HG02678 (cell line): ENCODE data around the gene TRIM6.
"Not testable (repeated sequence)": the region's sequence is repeated elsewhere in the genome, so short reads cannot be mapped to it uniquely, and the experiment has no call there.

Source experiments
- ATAC-seq: cut with Tn5 transposase; IDR thresholded peaks from one replicate; pipeline ENCODE4 v1.9.1; 2021; ENCODE audit warnings: mild to moderate bottlenecking, moderate library complexity; ENCODE audit not compliant: unreplicated experiment

Gene TRIM6, protein sequence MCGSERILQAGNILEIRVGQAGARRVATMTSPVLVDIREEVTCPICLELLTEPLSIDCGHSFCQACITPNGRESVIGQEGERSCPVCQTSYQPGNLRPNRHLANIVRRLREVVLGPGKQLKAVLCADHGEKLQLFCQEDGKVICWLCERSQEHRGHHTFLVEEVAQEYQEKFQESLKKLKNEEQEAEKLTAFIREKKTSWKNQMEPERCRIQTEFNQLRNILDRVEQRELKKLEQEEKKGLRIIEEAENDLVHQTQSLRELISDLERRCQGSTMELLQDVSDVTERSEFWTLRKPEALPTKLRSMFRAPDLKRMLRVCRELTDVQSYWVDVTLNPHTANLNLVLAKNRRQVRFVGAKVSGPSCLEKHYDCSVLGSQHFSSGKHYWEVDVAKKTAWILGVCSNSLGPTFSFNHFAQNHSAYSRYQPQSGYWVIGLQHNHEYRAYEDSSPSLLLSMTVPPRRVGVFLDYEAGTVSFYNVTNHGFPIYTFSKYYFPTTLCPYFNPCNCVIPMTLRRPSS

DNA sequence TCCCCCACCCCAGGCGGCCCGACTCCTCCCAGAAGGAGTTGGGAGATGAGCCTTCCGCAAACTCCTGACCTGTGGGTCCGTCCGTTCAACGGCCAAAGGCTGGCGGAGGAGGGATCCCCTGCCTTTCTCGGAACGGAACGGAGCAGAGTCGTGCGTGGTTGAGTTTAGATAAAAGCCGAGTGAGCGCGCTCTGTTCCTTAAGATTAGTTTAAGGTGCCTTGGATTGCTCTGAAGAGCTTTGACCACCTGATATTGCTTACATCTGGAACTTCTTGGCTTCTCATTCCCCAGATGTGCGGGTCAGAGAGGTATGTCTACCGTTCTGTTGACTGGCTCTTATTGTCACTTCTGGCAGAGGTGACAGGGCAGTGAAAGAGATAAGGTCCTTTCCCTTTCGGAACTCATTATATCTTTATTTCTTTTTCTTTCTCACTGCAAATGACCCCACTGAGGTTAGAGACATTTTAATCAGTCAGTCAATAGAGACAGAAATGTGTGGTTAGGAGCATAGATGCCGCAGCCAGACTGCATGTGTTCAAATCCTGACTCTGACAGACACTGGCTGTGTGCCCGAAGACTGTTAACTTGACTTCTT lies at the start of gene TRIM6:
TSS of gene TRIM6 (plus strand) at position 31 of the 595 bp plus-strand sequence. CDS start at position 292, 261 bp downstream.
- ATAC-seq = peak; percentile 48

DNA sequence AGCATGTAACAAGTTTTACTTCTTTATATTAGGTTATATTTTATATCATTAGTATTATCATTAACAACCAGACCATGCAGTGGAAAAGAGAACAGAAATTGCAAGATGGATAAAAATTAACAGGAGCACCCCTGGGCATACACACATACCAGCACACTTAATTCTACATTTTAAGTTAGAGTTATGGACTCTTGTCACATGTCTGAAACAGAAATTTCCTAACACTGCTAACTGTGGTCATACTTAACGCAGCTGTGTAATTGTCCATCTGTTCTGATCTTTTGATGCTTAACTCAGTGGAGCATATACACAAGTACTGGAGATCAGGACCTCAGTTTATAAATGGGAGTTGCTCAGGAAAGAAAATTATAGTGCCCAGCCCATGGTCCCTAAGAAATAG lies 48.5 kb upstream of the TRIM6 start:
- ATAC-seq = peak; percentile 87

DNA sequence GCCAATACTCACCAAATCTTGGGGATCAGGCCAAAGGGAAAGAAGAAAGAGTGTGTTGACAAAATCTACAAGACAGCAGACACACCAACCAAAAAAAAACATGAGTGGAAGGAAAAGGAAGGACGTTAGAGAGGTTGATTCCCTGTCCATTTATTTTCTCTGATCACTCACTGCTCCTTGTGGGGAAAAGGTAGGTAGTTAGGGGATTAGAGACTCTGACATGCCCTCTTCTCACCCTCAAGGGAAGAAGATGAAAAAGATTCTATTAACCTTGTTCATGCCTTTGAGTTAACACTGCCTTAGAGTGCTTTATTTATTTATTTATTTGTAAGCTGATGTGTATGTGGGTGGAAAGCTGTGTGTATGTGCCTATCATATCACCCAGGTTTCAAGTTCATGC lies 48.0 kb upstream of the TRIM6 start, which contains the start of gene OR52H1:
TSS of gene OR52H1 (minus strand) at position 101 of the 400 bp plus-strand sequence. CDS start 3,035 bp downstream, outside the sequence.
- ATAC-seq = no peak

DNA sequence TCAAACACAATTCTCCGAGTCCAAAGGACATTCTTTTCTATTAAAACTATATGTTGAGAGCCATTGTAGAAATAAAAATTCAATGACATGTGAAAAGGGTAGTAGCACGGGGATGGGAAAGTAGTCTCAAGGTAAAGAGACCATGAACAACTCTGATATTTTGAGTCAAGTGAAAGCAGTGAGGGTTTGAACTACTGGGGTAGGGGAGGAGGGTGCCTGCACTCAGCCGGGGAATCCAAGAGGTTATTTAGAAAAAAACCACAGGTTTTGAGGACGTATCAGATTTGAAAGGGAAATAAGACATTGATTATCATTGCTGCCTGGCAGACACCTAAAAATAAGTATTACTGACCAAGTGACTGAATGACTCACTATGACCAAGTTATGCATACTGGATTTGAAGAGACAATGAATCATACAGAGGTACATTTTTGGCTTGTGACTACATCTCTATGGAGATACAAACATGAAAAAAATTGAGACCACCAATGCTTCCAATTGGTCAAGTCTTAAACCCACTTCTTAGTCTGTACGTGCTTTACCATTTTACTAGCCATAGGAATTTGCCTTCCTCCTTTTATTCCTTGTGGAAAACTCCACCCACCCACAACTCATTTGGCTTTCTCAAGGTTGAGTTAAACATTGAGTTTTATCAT lies 45.9 kb upstream of the TRIM6 start:
- peak; percentile 55 for ATAC-seq

DNA sequence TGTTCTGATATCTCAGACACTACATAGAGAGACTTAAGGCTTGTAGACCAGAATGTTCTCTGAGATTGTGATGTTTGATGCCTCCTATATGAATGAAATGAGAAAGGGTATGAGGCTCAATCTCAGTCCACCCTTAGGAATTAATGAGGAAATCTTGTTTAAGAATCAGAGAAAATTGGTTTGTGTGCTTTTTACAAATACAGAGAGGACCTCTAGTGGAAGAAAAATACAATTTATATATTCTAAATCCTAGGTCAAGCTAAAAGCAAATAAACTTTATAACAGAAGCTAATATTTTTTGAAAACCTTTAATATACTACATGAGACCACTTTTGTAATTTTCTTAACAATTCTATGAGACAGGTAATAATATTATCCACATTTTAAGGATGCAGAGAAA lies 43.1 kb upstream of the TRIM6 start:
- no peak for ATAC-seq

DNA sequence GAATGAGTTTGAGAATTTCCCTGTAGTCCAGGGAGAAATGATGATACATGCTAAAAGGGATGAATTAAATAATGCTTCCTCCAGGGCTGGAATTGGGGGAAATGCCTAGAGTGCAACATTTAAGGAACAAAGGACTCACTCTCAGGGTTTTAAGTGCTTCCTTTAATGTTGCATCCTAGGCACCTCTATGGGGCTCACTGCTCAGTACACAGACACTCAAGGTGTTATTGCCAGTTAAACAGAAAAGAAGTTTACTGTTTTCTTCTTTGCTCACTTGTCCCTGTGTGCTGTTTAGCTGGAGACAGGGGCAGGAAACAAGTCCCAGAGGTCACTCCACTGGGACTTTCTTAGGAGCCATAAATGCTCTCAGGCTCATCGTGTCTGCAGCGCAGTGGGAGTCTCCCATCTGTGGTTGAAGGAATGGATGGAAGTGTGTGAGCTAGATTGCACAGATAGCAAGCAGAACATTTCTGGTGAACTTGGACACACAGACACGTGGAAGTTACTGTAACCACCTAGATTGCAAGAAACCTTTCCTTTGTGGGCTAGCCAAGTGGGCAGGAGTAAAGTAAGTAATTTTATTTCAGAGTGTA lies 39.7 kb upstream of the TRIM6 start:
- ATAC-seq = no peak

DNA sequence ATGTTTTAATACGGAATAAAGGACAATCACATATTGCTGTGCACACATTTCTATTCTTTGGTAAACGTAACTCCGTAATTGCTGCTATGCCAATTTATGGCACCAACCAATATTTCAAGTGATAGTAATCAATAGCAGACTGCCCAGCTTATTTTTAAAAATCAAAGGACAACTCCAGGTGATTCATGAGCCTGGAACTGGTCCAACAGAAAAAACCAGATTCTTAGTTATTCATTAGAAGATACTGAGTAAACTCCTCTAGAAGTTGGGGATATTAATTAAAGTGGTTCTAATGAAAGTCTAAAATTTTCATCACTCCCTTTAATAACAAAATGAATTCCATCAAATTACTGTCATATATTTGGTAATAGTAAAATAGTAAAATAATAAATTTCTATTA lies 38.7 kb upstream of the TRIM6 start:
- ATAC-seq = no peak

DNA sequence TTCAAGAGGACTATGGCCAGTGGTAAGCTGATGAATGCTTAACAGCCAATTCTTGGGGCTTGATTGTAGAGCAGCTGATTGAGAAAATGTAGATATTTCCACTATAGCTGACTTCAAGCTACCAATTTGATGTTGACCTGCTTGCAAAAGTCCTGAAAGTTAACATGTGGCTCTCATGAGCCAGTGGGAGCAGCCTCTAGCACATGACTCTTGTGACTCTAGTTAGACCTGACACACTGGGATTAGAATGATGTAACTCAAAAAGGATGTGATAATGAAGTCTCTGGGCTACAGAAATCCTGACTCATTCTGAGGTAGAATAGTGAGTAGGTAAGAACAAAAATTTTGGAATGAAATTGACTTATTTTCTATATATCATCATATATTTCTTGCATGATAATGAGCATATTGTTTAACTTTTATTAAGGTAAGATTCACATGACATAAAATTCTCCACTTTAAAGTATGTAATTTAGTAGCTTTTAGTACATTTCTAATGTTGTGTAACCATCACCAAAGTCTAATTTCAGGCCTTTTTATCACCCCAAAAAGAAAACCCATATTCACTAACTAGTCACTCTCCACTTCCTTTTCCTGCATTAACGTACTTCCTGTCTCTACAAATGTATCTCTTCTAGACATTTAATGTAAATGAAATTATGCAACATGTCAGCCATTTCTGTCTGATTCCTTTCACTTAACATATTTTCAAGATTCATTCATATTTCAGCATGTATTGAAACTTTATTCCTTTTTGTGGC lies 32.0 kb upstream of the TRIM6 start:
- ATAC-seq = no peak

DNA sequence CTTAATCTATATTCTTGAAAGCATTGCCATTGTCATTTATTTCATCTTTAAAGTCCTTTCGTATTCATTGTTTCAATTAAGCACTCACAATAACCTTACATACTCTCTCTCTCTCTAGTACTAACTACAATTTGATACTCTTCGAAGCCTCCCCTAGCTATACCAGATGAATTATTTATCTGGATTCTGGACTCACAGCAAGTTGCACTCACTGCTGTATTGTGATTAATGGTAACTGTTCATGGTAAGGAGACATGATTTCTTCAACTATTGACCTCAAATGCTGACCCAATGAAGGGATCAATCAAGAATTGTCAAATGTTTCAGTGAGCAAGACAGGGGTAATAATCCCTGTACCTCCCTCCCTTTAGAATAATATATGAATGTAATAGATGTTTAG lies 21.8 kb upstream of the TRIM6 start:
- ATAC-seq = no peak

DNA sequence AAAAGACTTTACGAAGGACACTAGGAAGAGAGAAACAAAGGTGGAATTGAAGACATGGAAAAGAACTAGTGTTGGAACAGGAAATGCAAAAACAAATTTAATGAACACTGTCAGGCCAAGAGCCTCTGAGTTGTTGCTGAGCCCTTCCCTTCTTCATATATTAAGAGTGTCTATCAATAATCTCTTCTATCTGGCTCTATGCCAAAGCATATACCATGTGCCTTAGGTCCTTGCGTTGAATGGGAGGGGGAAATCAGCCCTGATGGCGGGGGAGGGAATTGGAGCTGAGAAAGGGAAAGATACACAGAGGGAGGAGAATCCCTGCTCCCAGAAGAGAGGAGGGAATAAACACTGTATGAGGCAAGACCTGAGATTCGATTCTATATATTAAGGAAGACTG lies 21.3 kb upstream of the TRIM6 start:
- ATAC-seq = no peak

DNA sequence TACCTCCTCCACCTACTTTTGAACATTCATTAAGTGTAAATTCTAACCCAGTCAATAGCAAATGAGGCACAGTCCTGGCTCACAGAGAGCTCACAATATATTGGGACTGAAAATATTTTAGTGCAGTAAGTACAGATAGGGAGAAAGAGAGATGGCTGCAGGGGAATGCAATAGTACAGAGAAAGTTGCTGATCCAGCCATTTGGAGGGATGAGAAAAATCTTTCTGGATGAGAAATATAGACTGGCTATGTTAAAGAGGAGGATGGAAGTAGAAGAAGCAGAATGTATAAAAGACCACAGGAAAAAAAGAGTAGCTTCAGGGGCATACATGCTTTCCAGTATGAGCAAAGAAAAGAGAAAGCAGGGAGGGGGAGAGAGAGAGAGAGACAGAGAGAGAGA lies 19.3 kb upstream of the TRIM6 start:
- no peak for ATAC-seq

DNA sequence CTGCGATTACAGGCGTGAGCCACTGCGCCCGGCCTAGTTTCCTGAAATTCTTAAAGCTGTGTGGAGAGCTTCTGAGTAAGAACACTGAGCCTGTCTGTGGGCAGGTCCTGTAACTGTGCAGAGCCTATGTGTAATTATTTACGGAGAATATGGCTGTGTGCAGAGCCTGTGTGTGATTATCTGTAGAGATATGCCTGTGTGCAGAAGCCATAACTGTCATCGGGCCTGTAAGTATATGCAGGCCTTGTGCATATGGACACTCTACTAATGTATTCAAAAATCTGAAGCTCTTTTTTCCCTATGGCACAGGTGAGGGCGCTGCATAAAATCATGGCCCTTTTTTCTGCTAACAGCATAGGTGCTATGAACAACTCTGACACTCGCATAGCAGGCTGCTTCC lies 15.9 kb upstream of the TRIM6 start, which contains the start of gene OR52B6:
TSS of gene OR52B6 (plus strand) at position 301 of the 400 bp plus-strand sequence. CDS start at position 301, 0 bp downstream.
- ATAC-seq = no peak

DNA sequence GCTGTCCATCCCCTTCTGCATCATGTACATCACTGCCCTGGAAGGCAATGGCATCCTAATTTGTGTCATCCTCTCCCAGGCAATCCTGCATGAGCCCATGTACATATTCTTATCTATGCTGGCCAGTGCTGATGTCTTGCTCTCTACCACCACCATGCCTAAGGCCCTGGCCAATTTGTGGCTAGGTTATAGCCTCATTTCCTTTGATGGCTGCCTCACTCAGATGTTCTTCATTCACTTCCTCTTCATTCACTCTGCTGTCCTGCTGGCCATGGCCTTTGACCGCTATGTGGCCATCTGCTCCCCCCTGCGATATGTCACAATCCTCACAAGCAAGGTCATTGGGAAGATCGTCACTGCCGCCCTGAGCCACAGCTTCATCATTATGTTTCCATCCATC lies 15.4 kb upstream of the TRIM6 start:
- ATAC-seq = no peak

DNA sequence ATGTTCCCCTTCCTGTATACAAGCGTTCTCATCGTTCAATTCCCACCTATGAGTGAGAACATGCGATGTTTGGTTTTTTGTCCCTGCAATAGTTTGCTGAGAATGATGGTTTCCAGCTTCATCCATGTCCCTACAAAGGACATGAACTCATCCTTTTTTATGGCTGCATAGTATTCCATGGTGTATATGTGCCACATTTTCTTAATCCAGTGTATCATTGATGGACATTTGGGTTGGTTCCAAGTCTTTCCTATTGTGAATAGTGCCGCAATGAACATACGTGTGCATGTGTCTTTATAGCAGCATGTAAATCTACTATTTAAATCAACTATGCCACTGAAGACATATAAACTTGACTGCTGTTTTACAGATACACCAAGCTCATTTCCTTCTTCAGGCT lies 12.0 kb upstream of the TRIM6 start:
- not testable (repeated sequence) for ATAC-seq

DNA sequence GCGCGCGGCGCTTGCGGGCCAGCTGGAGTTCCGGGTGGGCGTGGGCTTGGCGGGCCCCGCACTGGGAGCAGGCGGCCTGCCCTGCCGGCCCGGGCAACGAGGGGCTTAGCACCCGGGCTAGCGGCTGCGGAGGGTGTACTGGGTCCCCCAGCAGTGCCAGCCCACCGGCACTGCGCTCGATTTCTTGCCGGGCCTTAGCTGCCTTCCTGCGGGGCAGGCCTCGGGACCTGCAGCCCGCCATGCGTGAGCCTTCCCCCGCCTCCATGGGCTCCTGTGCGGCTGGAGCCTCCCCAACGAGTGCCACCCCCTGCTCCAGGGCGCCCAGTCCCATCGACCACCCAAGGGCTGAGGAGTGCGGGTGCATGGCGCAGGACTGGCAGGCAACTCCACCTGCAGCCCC lies 6.5 kb upstream of the TRIM6 start:
- ATAC-seq = not testable (repeated sequence)

DNA sequence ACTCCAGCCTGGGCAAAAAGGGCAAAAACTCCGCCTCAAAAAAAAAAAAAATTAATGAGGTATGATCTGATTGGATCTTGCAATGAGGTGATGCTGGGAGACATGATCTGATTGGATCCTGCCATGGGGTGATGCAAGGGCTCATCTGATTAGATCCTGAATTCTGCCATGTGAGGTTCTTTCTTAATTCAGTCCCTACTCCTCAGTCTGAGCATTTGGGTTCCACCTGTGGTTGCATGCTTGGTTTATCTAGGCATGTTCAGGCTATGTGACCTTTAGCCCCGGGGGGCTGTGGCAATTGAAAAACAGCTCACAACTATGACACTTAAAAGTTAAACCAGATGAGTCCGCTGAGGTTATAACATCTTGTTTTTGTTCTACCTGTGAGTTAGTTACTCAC lies 4.8 kb upstream of the TRIM6 start:
- no peak for ATAC-seq

DNA sequence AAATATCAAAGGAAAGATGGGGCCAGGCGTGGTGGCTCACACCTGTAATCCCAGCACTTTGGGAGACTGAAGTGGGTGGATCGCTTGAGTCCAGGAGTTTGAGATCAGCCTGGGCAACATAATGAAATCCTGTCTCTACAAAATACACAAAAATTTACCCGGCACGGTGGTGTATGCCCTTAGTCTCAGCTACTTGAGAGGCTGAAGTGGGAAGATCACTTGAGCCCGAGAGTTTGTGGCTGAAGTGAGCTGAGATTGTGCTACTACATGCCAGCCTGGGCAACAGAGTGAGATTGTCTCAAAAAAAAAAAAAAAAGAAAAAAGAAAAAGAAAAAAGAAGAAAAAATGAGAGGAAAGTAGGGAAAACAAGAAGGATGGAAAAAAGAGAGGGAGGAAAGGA lies 3.8 kb upstream of the TRIM6 start:
- ATAC-seq = no peak

DNA sequence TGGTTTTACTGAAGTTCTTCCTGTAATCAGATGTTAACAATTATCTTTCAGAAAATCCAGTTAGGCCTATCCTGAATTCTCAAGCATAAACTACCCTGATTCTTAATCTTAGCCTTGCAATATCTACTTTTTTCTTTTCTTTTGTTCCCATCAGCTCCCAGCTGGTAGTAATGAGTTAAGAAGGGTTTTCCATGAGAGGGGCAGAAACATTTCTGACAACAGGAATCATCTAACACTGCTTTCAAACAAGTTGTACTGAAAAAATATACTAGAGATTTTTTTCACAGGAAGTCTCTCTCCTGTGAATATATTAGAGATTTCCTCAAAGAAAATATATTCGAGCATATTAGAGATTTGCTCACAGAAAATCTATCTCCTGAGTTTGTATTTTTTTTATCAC lies 3.3 kb upstream of the TRIM6 start:
- ATAC-seq = no peak

DNA sequence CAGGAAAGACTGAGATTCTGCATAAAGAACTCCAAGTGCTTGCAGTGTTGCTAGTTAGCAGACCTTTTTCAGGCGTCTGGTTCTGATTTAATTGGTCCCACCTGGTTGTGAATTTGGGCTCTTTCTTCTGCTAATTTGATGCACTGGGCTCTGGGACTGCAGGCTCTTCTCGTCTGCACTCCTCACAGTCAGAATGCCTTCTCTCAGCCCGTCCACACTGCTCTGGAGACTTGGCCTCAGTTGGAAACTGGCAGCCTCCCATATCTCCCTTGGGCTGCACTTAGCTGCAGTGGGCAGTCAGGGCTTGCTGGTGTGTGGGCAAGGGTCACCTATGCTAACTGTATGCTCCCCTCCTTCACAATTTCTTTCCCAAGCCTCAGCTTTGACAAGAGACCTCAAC lies 1.5 kb downstream of the TRIM6 start:
- ATAC-seq = no peak

DNA sequence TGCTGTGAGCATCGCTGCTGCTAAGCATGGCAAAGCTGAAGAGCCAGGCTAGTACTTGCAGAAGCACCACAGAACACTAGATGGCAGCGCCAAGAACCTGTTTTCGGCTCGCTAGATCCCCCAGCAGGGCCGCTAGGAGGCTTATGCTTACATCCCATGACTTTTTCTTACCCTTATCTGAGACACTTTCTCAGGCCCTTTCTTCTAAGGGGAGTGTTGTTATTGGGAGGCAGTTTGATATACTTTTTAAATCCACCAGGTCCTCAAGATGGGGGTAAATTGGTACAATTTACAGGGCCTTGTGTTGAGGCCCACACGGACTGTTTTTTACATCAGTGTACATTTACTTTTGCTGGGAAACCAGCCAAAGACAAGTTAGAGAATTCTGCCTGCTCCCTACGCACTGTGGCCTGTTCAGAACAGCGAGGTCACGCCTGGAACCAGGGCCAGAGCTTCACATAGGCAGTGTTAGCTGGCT lies 4.0 kb downstream of the TRIM6 start:
- peak; percentile 89 for ATAC-seq
